Thoracic aorta (tissue), 2 donors: Measurements from ENCODE around the gene ZNF18. TPM values are rescaled to one million over a fixed set of nuclear protein-coding genes. Genes with fewer than 3 reads are reported as not detected.
A peak's percentile ranks its signal among the peaks of the same experiment; 100 is the strongest.
"Not testable (repeated sequence)": the region's sequence is repeated elsewhere in the genome, so short reads cannot be mapped to it uniquely, and the experiment has no call there.

Experiments
- ATAC-seq: fragments of 150-250 bp; one replicate; pipeline ENCODE4 v1.8.0; 2017; ENCODE audit warnings: low read depth; ENCODE audit not compliant: insufficient number of reproducible peaks, low FRiP score
- DNase-seq: peaks from one replicate; pipeline ENCODE4 v3.0.0-alpha.2; 2020; ENCODE audit warnings: low spot score
- H3K27ac ChIP-seq, 2 donors: fragments of 200-600 bp; sonication (generic); 1 replicate in 1 of 2; 2 replicates in 1 of 2; pipeline ENCODE4 v1.5.1; 2016; ENCODE audit warnings: mild to moderate bottlenecking in 2 of 2, moderate library complexity in 2 of 2
- H3K27me3 ChIP-seq: fragments of 200-600 bp; sonication (generic); replicated peaks from 2 replicates; pipeline ENCODE4 v1.6.0; 2016; ENCODE audit warnings: mild to moderate bottlenecking; ENCODE audit not compliant: insufficient read depth
- H3K36me3 ChIP-seq: fragments of 200-600 bp; sonication (generic); one replicate; pipeline ENCODE4 v1.5.1; 2016
- H3K4me1 ChIP-seq, 2 donors: fragments of 200-600 bp; sonication (generic); 1 replicate in 1 of 2; 2 replicates in 1 of 2; pipeline versions ENCODE4 v1.5.1 to v1.6.0; 2016; ENCODE audit warnings: low read depth in 2 of 2, mild to moderate bottlenecking in 1 of 2; ENCODE audit not compliant: control insufficient read depth in 1 of 2
- H3K4me3 ChIP-seq: fragments of 200-600 bp; sonication (generic); 2 replicates; pipeline ENCODE4 v1.5.1; 2016; ENCODE audit warnings: mild to moderate bottlenecking
- H3K9me3 ChIP-seq: fragments of 200-600 bp; sonication (generic); 2 replicates; pipeline ENCODE4 v1.5.1; 2016
- total RNA-seq, 2 donors: library from RNA; depleted of rRNA; stranded (reverse); fragments of >200 nt; gene quantifications; one replicate each; pipeline versions ENCODE4 v1.1.0 to v1.2.3, GENCODE V29; 2016
- TF ChIP-seq, protein P1 (sequence below): fragments of 200-600 bp; sonication (generic); IDR thresholded peaks from one replicate; pipeline ENCODE4 v1.5.1; 2019; ENCODE audit warnings: antibody characterized with exemption

The ZNF18 gene
- total RNA-seq, 2 donors from 2014 or later, result 4.7 to 15.1 TPM

DNA sequence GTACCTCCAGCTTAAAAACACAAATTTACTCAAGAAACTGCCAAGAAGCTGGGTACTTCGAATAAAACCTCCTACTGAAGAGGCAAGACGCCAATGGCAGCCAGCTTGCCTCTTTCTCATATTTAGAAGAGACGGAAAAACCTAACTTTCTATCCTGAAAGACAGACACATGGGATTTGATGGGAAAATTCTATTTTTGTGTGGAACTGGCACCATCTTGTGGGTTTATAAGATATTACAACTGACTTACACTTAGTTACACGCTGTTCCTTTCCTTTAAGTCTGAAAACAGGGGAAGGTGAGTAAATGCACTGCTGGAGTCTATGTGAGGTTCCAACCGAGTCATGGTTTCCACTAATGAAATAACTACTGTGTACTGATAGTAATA lies 10.3 kb downstream of the ZNF18 start:
- peaks cover 26% of the 10 kb centered on the region for H3K36me3 ChIP-seq

GRCh38 chr17:11986179-11986941 lies 10.9 kb downstream of the ZNF18 start:
- no peak overlapping the region for H3K4me3 ChIP-seq
- H3K36me3 ChIP-seq, result peaks cover 26% of the 10 kb centered on the region
- TF ChIP-seq, protein P1, sequence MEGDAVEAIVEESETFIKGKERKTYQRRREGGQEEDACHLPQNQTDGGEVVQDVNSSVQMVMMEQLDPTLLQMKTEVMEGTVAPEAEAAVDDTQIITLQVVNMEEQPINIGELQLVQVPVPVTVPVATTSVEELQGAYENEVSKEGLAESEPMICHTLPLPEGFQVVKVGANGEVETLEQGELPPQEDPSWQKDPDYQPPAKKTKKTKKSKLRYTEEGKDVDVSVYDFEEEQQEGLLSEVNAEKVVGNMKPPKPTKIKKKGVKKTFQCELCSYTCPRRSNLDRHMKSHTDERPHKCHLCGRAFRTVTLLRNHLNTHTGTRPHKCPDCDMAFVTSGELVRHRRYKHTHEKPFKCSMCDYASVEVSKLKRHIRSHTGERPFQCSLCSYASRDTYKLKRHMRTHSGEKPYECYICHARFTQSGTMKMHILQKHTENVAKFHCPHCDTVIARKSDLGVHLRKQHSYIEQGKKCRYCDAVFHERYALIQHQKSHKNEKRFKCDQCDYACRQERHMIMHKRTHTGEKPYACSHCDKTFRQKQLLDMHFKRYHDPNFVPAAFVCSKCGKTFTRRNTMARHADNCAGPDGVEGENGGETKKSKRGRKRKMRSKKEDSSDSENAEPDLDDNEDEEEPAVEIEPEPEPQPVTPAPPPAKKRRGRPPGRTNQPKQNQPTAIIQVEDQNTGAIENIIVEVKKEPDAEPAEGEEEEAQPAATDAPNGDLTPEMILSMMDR, result no peak
- peak overlapping the region in 1 of 2 donors; percentile 60 for H3K27ac ChIP-seq
- H3K9me3 ChIP-seq, result no peaks in the 10 kb centered on the region
- ATAC-seq (no peak), DNase-seq (no peak)
- H3K4me1 ChIP-seq, result peaks cover 3 to 10% of the 10 kb centered on the region in 2 donors
- H3K27me3 ChIP-seq, result no peaks in the 10 kb centered on the region

More for the DNA sequence above, 10.3 kb downstream of the ZNF18 start:
- H3K4me1 ChIP-seq, result peaks cover 3 to 10% of the 10 kb centered on the region in 2 donors
- peak overlapping the region in 1 of 2 donors; percentile 60 for H3K27ac ChIP-seq
- DNase-seq, result no peak
- no peak overlapping the region for H3K4me3 ChIP-seq
- ATAC-seq, result no peak
- H3K9me3 ChIP-seq, result no peaks in the 10 kb centered on the region
- TF ChIP-seq, protein P1, result peak; percentile 58
- no peaks in the 10 kb centered on the region for H3K27me3 ChIP-seq

DNA sequence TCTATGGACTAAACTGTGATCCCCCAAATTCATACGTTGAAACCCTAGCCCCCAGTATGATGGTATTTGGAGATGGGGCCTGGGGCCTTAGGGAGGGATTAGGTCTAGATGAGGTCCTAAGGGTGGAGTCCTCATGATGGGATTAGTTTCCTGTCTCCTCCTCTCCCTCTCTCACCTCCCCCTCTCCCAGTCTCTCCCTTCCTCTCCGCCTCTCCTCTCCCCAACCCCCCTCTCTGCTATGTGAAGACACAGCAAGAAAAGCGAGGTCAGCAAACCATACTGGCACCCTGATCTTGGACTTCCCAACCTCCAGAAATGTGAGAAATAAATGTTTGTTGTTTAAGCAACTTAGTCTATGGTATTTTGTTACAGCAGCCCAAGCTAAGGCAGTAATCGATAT lies 15.4 kb downstream of the ZNF18 start:
- H3K4me1 ChIP-seq, result peaks cover 3 to 9% of the 10 kb centered on the region in 2 donors
- TF ChIP-seq, protein P1, result no peak
- no peak overlapping the region for H3K27ac ChIP-seq
- H3K4me3 ChIP-seq, result no peak overlapping the region
- H3K36me3 ChIP-seq, result peaks cover 39% of the 10 kb centered on the region
- DNase-seq (no peak), ATAC-seq (no peak)
- H3K27me3 ChIP-seq, result no peaks in the 10 kb centered on the region
- no peaks in the 10 kb centered on the region for H3K9me3 ChIP-seq

GRCh38 chr17:11980813-11981212 lies 16.5 kb downstream of the ZNF18 start:
- DNase-seq, result no peak
- H3K27me3 ChIP-seq, result no peaks in the 10 kb centered on the region
- H3K9me3 ChIP-seq, result no peaks in the 10 kb centered on the region
- no peak overlapping the region for H3K27ac ChIP-seq
- H3K36me3 ChIP-seq, result peaks cover 39% of the 10 kb centered on the region
- H3K4me3 ChIP-seq, result no peak overlapping the region
- H3K4me1 ChIP-seq, result no peaks in the 10 kb centered on the region
- no peak for ATAC-seq
- TF ChIP-seq, protein P1, result no peak

DNA sequence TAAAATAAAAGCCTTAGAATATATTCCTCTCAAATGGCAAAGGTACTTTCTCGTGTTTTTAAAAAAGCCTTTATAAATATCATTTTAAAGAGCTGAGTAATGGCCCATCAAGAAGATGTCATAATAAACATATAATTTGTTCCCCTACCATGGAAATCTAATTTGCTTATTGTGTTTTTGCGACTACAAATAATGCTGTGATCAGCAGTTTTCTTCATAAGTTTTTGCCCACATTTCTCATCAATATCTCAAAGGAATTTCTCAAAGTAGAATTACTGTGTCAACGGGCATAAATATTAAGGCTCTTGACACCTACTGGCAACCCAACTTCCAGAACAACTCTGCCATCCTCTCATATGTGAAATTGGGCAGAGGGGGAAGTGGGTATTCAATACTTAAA lies 17.5 kb downstream of the ZNF18 start:
- no peak for ATAC-seq
- DNase-seq, result no peak
- peaks cover 35% of the 10 kb centered on the region for H3K36me3 ChIP-seq
- no peaks in the 10 kb centered on the region for H3K9me3 ChIP-seq
- no peaks in the 10 kb centered on the region for H3K4me1 ChIP-seq
- TF ChIP-seq, protein P1, result no peak
- no peaks in the 10 kb centered on the region for H3K27me3 ChIP-seq
- no peak overlapping the region for H3K27ac ChIP-seq
- no peak overlapping the region for H3K4me3 ChIP-seq

DNA sequence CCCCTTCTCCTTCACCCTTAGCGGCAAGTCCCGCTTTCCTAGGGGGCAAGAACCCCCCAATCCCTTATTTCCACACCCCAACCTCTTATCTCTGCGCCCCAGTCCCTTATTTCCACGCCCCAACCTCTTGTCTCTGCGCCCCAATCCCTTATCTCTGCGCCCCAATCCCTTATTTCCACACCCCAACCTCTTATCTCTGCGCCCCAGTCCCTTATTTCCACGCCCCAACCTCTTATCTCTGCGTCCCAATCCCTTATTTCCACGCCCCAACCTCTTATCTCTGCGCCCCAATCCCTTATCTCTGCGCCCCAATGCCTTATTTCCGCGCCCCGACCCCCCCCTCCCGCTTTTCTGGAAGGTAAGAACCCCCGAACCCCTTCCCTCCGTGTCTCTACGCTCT lies 24.5 kb downstream of the ZNF18 start:
- not testable (repeated sequence) for DNase-seq, ATAC-seq, H3K27ac ChIP-seq, H3K36me3 ChIP-seq, H3K4me1 ChIP-seq, H3K9me3 ChIP-seq, H3K4me3 ChIP-seq, H3K27me3 ChIP-seq
